HG03442 (cell line): ENCODE data around the gene SYNGAP1.
A peak's percentile ranks its signal among the peaks of the same experiment; 100 is the strongest.
"Not testable (repeated sequence)": the region's sequence is repeated elsewhere in the genome, so short reads cannot be mapped to it uniquely, and the experiment has no call there.

Experiments
- ATAC-seq: cut with Tn5 transposase; IDR thresholded peaks from one replicate; pipeline ENCODE4 v1.9.1; 2021; ENCODE audit warnings: mild to moderate bottlenecking, moderate library complexity; ENCODE audit not compliant: unreplicated experiment

The SYNGAP1 gene

DNA sequence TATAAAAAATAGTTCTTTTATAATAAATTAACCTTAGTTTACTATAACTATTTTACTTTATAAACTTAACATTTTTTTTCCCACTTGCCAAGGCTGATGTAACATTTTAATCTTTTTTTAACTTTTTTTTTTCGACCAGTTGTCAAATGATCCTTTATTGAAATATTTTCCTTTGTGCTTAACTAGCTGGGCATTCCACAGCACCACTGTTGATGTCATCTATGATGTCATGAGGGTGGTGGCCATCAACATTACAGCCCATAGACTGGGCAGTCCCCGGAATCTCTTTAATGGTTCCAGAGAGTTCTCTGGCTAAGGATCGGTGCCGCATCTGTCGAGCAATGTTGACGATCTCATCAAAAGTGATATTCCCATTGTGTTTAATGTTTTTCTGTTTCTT lies 20.0 kb upstream of the SYNGAP1 start:
- not testable (repeated sequence) for ATAC-seq

- no peak for ATAC-seq
Measured at GRCh38 chr6:33404884-33405283, 15.0 kb upstream of the SYNGAP1 start.

GRCh38 chr6:33405386-33405940 lies 14.4 kb upstream of the SYNGAP1 start:
- ATAC-seq = no peak

DNA sequence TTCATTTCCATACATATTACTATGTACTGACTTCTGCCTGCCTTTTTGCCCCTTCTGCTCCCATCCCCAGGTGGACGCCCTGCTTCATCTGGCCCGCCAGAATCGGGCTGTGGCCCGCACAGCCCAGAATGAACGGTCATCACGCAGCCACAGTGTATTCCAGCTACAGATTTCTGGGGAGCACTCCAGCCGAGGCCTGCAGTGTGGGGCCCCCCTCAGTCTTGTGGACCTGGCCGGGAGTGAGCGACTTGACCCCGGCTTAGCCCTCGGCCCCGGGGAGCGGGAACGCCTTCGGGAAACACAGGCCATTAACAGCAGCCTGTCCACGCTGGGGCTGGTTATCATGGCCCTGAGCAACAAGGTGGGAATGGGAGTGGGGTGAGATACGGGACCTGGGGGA lies 13.7 kb upstream of the SYNGAP1 start:
- ATAC-seq = no peak

DNA sequence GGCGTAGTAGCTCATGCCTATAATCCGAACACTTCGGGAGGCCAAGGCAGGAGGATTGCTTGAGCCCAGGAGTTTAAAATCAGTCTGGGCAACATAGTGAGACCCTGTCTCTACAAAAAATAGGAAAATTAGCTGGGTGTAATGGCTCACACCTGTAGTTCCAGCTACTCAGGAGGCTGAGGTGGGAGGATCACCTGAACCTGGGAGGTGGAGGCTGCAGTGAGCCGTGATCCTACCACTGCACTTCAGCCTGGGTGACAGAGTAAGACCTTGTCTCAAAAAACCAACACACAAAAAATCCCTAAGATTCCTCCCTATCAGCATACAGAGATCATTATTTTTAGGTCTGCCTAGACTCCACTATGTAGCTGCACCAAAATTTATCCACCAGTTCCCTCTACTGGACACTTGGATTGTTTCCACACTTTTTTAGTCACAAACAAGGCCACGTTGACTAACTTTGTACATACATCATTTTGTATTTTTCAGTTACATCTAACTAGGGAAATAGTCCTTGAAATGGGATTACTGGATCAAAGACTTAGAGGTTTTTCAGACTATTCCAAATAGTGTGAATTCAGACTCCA lies 12.6 kb upstream of the SYNGAP1 start:
- ATAC-seq = no peak

- ATAC-seq = peak; percentile 78
Measured at GRCh38 chr6:33410050-33410710, 9.7 kb upstream of the SYNGAP1 start.

GRCh38 chr6:33410711-33411631 lies 8.9 kb upstream of the SYNGAP1 start, which contains the start of gene PHF1:
Gene PHF1 (plus strand): TSS chr6:33411014. CDS start chr6:33412264, 1,250 bp downstream.
- ATAC-seq = peak; percentile 10

GRCh38 chr6:33411632-33412005 lies 8.2 kb upstream of the SYNGAP1 start:
- no peak for ATAC-seq

- ATAC-seq = no peak
Measured at GRCh38 chr6:33412140-33413009, 7.5 kb upstream of the SYNGAP1 start.

DNA sequence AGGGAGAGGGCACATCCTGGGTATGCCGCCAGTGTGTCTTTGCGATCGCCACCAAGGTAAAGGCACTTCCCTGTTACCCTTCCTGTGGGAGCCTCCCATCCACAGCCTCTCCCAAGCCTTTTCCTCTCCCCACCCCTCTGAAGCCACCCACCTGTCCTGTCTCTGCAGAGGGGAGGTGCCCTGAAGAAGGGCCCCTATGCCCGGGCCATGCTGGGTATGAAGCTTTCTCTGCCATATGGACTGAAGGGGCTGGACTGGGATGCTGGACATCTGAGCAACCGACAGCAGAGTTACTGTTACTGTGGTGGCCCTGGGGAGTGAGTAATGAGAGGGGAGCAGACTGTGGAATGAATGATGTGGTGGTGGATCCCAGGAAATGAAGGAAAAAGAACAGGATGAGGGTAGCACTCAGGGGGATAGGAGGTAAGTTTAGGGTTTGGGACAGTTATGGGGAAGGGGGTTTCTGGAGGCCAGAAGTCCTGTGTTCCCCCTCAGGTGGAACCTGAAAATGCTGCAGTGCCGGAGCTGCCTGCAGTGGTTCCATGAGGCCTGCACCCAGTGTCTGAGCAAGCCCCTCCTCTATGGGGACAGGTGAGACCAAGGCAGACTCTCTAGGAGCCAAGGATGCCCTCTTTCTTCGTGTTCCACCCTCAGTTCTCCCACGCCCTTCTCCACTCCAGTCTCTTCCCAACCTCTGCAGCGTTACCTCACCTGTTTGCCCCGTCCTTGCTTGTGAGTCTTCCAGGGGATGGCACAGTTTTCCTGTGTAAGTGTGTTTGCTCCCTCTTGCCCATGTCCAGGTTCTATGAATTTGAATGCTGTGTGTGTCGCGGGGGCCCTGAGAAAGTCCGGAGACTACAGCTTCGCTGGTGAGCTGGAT lies 6.4 kb upstream of the SYNGAP1 start:
- no peak for ATAC-seq

DNA sequence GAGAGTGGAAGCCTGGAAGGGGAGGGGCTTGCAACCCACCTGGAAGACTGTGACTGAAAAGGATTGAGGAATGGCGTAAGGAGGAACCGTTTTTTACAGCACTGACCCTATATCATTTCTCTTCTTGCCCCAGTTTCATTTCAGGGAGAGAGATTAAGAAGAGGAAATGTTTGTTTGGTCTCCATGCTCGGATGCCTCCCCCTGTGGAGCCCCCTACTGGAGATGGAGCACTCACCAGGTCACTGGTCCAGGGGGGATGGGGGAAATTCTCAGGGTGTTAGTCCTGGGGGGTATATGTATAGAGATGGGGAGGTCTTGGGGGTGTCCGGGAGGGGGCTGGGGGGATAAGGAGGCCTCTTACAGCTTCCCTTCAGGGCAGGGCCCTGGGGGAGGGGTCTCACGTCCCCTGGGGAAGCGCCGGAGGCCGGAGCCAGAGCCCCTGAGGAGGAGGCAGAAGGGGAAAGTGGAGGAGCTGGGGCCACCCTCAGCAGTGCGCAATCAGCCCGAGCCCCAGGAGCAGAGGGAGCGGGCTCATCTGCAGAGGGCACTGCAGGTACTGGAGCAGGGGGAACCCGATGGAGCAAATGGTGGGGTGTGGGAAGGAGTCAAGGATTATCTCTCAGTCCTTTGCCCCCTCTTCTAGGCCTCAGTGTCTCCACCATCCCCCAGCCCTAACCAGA lies 5.1 kb upstream of the SYNGAP1 start:
- ATAC-seq = no peak

DNA sequence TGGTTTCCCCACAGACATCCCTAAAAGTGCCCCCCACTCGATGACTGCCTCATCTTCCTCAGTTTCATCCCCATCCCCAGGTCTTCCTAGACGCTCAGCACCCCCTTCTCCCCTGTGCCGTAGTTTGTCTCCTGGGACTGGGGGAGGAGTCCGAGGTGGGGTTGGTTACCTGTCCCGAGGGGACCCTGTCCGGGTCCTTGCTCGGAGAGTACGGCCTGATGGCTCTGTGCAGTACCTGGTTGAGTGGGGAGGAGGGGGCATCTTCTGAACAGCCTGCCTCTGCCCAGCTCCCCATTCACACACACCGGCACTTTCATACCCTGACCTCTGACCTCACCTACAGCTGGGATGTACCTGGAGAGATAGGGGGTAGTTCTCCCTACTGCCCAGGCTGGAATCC lies 4.0 kb upstream of the SYNGAP1 start:
- no peak for ATAC-seq

DNA sequence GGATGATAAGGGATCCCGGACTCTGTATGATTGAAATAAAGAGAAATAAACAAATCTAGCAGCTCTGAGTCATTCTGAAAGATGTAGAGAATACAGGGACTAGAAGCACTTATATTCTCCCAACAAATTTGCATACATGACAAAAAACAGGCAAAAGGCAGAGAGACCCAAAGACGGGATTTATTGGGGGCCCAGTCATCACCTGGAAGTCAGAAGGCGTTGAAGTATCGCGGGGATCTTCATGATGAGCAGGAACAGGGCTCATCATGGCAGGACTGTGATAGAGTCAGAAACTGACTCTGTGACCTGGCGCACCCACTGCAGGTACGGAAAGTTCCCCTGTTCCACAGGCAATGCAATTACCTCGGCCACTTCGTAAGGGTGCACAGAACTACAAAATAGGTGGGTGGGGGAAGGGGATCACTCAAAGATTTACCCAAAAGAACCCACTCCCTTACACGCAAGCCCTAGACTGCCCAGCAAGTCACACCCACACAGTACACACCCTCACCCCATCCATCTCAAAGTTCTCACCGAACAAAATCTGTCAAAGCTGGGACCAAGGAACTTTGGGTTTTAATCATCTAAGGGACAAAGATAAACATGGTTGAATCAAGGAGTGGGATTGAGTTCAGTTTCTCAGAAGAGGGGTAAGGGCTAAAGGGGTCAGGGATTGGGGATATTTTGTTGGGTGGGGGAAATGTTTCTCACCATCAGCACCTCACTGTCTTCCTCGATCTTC lies 3.3 kb upstream of the SYNGAP1 start:
- no peak for ATAC-seq

DNA sequence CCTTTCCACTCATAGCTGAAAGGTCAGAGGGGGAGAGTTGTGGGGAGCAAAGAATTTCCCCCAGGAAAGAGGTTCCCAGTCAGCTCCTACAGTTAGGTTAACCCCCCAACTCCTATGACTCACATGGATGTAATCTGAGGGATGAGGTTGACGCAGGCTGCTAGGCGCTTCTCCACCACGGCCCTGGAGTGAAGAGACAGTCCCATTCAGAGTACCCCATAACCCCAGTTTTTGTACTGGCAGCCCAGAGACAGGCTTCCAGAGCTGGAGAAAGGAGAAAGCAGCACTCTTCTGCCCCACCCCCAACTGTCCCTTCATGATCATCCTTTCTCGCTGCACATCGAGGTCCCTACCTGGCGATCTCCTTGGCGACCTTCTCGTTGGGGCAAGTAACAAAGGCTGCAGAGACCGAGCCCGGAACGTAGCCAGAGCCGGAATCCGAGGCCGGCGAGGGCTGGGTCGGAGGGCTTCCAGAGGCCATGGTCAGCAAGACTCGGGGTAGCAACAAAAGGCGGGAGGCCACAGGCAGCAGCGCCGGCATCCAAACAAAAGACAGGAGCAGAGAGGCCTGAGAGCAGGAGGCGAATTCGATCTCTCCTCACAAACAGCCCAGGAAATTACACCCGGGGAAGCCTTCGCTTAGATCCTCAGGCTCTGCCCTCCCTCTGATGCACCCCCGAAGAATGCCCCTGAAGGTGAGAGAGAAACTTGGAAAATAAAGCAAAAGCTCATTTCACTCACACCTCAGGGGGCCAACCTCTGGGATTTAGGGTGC lies 2.5 kb upstream of the SYNGAP1 start:
- no peak for ATAC-seq

- ATAC-seq = peak; percentile 85
Measured at GRCh38 chr6:33417903-33418689, 1.8 kb upstream of the SYNGAP1 start, which contains the start of gene CUTA. Gene CUTA (minus strand): TSS chr6:33418107. CDS start chr6:33418000, 107 bp downstream.

DNA sequence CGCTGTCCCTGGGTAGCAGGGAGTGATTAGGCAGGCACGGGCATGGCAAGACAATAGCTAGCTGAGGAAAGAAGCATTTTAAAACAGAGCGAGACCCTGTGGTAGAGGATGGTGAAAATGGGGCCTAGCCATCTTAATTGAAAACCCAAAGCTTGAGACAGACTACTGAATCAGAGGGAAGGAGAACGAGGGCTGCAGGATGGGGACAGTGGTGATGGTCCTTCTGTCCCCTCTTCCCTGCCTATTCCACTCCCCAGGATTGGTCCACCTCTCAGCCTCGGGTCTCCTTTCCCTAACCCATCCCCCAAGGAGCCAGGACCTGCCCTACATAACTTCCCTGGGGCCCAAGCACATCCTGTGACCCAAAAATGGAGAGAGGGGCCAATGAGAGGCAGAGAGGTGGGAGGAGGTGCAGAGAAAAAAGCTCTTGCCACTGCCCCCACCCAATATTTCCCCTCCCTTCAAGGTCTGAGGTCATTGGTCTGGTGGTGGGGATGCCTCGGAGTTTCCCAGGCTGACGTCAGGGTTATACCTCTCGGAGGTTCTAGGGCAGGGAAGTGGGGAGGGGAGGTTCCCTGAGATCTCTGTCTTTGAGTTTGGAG lies 1.1 kb upstream of the SYNGAP1 start:
- no peak for ATAC-seq
